Central memory CD4-positive, alpha-beta T cell (primary cell): ENCODE measurements around the gene PFDN1.

Source experiments
- DNase-seq: peaks from one replicate; pipeline ENCODE4 v3.0.0; 2022

Gene PFDN1

DNA sequence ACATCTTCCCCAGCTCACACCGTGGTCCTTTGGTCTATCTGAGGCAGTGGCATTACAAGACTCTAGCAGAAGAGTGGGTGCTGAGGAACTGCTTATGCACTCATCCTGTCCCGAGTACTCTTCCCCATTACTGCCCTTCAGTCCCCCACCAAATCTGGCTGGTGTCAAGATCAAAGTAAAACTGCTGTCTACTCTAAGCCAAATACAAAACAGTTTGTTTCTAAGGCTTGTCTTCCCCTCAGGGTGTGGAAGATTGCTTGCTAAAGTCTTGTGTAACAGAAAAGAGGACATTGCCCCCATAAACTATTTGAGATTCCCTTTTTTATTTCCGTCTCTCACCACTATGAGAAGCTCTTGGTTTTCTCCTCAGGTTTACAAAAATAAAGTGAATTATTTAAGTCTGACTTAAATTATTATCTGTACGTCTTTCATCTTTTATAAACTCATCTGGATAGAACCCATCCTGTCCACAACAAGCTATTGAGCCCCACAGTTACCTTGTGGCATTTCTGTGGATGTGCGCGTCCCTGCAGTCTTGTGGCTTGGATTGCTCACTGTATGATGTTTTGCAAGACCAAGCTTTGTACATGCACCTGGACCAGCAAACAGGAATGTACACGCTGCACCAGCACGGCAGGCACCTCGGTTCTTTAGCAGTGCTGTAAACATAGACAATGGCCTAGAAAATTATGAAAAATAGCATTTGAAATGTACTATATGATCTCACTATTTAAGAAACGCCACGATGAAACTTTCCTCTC is 66.9 kb downstream of the PFDN1 start:
- no peak for DNase-seq

- DNase-seq: no peak
Measured at GRCh38 chr5:140234377-140234989, 68.4 kb downstream of the PFDN1 start.

DNA sequence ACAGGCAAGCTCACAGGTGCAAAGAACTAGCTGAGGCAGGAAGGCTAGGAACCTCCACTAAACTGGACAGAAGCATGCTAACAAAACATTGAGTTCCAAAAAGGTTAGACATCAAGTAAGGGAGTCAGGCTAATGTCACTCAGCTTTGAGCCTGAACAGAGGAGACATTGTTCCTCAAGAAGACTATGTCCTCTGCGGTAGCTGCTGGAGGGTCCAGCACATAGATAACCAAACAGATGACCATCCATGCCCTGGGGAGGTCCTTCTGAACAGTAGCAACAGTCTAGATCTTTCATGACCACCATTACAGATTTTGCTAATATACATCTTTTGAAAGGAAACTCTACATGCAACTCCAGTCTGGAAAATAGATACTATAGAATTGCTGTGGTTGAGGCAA is 70.2 kb downstream of the PFDN1 start:
- no peak for DNase-seq

DNA sequence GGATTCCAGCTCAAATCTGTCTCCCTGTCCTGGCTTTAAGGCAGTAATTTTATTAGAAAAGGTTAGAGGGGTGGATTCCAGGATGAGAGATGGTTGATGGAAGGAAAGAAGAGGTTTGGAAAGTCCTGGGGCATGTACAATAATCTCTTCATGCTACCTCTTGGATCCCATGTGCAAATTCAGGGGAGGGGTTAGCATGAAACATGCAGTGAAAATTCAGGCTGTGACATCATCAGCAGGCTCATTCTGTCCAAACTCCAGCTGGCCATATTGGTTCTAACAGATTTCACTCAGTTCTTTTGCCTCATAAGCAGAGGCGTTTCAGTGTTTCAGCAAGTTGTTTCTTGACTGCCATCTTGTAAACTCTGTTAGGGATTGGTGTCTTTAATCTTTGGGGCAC is 72.5 kb downstream of the PFDN1 start:
- no peak for DNase-seq

GRCh38 chr5:140228364-140228837 is 74.5 kb downstream of the PFDN1 start:
- no peak for DNase-seq

GRCh38 chr5:140227046-140227445 is 75.9 kb downstream of the PFDN1 start:
- no peak for DNase-seq

GRCh38 chr5:140225396-140225795 is 77.5 kb downstream of the PFDN1 start:
- DNase-seq: no peak

- DNase-seq: no peak
Measured at GRCh38 chr5:140224658-140225057, 78.2 kb downstream of the PFDN1 start.

GRCh38 chr5:140223567-140223966 is 79.3 kb downstream of the PFDN1 start:
- no peak for DNase-seq

DNA sequence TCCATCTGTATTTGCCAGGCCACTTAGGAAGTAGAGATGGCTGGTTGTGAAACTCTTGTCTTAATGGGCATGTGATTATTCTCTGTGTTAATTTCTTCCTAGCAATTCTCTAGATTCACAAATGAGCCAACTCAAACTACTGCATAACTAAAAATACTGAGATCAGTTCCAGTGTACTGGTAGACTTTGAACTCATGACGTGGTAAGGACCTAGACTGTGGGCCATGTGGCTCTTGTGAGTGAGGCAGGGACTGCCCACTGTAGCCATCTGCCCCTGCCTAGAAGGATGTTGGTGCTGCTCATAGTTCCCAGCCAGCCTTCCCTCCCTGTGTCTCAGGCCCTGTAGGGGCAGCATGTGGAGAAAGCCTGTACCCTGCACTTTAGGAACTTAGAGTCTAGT is 80.5 kb downstream of the PFDN1 start:
- DNase-seq: no peak

DNA sequence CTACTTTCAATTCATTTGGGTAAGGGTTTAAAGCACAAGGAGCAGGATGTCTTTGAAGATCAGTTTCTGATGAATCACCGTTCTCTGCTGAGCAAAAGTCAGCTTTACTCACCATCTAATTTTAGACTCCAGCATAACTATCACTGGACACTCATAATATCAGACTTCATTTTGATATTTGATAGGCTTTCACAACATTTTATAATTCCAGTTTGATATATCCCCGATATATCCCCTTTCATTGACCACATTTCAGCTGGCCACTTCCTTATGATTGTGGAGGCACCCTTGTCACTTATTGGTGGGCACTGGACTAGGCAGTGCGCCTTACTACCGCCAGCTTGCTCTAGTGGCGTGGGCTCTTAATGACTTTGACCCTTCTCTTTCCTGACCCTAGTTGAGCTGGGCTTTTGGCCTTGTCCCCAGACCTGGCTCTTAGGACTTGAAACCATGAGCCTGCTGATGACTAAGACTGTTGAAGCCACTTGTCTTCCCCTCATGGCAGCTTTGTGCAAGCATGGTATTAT is 81.1 kb downstream of the PFDN1 start:
- DNase-seq: no peak

GRCh38 chr5:140220698-140221064 is 82.2 kb downstream of the PFDN1 start:
- no peak for DNase-seq

- DNase-seq: no peak
Measured at GRCh38 chr5:140220032-140220697, 82.7 kb downstream of the PFDN1 start.

- no peak for DNase-seq
Measured at GRCh38 chr5:140219068-140219991, 83.6 kb downstream of the PFDN1 start.

- no peak for DNase-seq
Measured at GRCh38 chr5:140217299-140218026, 85.4 kb downstream of the PFDN1 start.

DNA sequence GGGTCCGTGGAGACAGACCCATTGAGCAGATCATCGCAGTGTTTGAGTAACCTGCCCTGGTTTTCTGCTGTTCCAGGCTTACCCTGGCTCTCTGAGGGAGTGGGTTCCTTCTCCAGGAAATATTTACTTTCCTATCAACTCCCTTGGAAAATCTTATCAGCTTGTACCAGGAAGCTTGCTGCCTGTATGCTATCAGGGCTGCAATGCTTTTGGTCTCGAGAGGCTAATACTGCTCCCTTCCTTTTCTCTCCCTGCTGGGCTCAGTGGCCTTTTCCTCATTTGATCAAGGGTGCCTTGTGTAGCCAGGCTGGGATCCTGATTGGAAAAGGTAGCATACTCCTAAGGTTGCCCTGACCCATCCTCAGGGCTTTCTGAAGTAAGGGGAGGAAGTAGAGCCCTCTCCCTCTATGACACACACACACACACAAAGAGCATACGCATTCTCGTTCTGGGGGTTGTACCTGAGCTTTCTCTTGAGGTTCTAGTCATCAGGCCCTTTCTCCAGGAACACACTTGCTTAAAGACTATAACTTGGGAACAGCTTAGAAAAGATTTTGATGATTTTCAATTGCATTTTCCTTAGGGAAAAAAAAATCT is 86.3 kb downstream of the PFDN1 start:
- DNase-seq: no peak

DNA sequence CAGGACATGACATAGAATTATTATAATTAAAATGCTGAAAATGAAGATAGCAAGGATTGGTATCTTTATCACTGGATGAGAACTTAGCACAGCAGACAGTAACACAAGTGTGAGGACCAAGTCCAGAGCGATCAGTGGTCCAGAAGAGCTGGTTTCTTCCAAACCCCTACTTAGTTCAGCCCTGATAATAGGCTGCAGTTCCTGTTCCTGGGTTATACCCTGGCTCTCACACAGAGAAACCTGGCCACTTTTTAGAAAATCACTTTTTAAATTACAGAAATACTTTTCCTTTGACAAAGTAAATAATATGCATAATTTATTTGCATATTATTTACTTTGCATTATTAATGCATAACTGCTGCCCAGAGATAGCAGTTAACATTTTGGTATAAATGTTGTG is 87.6 kb downstream of the PFDN1 start:
- DNase-seq: no peak

DNA sequence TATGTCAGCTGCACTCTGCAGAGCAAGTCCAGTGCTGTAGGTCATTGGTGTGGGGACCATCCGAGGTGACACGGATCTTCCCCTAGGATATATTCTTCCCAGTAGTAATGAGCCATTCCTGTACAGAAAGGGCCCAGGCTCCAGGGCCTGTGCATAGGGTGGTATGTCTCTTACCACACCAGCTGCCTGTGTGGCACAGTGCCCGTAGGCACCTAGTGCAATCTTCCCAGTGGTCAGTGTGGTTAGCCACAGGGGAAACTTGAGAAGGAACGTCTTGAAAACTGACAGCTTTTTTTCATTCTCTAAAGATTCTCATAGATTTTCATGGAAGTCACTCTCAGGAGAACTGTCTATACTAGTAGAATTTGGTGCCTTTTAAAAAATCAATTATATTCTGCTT is 88.1 kb downstream of the PFDN1 start:
- no peak for DNase-seq

DNA sequence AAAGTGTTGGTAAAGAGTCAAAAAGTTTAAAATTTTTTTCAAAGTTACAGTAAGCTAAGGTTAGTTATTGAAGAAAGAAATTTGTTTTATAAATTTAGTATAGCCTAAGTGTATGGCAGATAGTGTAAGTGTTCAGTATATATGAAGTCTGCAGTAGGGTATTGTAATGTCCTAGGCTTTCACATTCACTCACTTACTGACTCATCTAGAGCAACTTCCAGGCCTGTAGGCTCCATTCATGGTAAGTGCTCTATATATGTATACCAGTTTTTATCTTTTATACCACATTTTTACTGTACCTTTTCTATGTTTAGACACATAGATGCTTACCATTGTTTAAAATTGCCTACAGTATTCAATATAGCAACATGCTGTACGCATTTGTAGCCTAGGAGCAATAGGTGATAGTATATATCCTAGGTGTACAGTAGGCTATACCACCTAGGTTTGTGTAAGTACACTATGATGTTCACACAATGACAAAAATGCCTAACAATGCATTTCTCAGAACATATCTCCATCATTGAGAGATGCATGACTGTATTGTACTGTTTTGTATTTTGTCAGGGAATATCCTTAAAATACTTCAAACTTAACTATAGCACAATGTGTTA is 89.4 kb downstream of the PFDN1 start:
- no peak for DNase-seq

GRCh38 chr5:140208065-140208464 is 94.8 kb downstream of the PFDN1 start:
- DNase-seq: no peak
